HG03442 (cell line): ENCODE measurements around the gene CLEC16A.
"Not testable (repeated sequence)": the region's sequence is repeated elsewhere in the genome, so short reads cannot be mapped to it uniquely, and the experiment has no call there.

Source experiments
- ATAC-seq: cut with Tn5 transposase; IDR thresholded peaks from one replicate; pipeline ENCODE4 v1.9.1; 2021; ENCODE audit warnings: mild to moderate bottlenecking, moderate library complexity; ENCODE audit not compliant: unreplicated experiment

Gene CLEC16A

DNA sequence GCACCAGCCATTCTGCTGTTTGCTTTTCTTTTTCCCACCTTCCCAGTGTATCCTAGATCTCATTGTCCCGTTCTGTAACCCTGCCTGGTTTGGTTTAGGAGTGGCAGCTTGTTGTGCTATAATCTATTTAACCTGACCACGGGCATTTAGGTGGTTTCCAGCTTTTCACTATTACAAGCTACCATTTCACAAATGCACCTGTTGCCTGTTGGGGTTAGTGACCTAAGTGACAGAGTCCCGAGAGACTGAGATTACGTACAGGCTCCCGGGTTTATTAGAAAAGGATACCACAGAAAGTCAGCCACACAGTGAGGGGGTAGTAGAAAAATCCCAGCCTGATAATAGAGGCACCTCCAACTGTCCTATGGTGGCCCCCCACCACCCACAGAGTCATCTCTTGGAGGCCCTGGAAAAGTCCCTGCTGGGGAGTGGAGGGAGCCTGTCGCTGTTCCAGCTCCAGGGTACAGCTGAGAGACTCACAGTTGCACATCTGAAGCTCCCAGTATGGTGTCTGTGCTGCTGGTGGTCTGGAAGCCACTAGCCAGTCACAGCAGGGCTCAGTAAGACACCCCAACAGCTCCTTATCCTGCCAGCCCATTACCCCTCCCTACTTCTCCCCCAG, 21.2 kb downstream of the CLEC16A start:
- ATAC-seq = peak; percentile 58

DNA sequence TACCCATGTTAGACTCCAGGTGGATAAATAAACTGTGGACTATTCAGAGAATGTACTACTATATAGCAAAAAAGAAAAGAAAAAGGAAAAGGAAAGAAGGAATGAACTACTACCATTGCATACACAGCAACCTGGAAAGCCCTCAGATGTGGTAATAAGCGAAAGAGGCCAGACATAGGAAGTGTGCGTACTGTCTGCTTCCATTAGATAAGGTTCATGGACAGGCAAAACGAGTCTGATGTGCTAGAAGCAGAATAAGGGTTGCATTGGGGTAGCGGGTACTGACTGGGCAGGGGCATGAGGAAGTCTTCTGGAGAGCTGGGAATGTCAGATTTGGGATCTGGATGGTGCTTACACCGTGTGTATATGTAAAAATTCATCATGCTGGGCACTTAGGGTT, 21.8 kb downstream of the CLEC16A start:
- no peak for ATAC-seq

GRCh38 chr16:10966559-10966958, 22.2 kb downstream of the CLEC16A start:
- not testable (repeated sequence) for ATAC-seq

- ATAC-seq = no peak
Observed at GRCh38 chr16:10967986-10968385, 23.6 kb downstream of the CLEC16A start.

DNA sequence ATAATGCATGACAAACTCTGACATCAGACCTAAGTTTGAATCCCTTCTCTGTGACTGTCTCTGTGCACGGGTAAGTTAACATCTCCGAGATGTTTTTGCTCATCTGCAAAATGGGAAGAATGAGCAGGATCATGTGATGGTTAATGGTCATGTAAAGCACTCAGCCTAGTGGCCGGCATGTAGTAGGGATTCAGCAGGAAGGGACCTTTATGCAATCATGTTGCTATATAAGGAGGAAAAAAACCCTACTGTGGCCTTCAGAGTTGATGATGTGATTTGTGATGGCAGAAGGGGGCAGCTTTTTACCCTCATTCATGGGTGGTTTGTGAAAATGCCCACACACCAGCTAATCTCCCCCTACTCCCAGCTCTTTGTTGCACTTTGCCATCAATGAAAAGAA, 24.1 kb downstream of the CLEC16A start:
- no peak for ATAC-seq

DNA sequence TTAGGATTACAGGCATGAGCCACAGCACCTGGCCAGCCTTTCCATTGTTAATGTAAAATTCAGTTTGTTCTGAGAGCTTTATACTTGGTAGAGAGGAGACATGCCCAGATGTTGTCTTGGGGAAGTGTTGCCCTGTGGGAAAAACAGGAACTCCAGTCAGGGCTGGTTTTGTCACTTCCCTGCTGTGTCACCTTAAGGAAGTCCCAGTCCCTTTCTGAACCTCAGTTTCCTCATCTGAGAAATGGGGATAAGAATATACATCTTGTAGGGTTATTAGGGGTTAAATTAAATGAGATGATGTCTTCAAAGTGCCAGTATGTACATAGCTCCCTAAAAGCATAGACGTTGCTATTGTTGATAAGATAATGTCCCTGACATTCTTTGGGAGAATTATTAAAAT, 25.3 kb downstream of the CLEC16A start:
- ATAC-seq = no peak

GRCh38 chr16:10970065-10970464, 25.7 kb downstream of the CLEC16A start:
- ATAC-seq = no peak

DNA sequence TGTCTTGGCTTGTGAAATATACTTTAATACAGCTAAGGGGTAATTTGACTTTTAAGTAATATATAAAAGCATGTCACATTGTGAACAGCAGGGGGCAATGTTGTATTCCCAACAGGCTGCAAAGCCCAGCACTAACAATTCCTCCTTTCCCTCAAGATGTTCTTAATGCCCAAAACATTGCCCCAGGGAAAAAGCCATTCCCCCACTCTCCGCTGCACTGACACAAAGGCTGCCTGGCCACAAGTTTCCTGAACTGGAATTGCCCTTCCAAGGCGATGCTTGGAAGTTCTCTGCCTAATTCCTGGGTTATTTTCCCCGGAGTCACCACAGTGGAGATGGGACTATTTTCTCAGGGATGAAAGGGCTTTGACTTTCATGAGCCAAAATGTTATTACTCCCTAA, 27.2 kb downstream of the CLEC16A start:
- no peak for ATAC-seq

- no peak for ATAC-seq
Observed at GRCh38 chr16:10972108-10972818, 27.9 kb downstream of the CLEC16A start.

DNA sequence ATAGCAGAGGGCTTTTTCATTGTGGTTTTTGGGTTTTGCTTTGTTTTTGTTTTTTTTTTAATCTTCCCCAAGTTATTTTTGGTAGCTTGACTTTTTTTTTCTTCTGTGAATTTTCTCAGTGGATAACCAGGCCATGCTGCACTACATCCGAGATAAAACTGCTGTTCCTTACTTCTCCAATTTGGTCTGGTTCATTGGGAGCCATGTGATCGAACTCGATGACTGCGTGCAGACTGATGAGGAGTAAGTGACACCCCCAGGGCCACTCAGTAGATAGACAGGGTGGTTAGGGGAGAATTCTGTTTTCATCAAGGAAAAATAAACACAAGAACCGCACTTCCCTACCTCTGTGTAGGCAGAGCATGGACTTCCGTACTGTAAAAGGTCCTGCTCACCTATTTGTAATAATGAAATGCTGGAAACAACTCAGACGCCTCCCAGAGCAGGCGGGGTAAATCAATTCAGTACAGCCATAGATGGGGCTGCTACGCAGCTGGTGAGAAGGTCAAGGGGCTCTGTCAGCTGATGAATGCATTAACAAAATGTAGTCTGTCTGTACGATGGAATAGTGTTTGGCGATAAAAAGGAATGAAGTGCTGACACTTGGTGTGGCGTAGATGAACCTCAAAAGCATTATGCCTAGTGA, 28.6 kb downstream of the CLEC16A start:
- no peak for ATAC-seq

DNA sequence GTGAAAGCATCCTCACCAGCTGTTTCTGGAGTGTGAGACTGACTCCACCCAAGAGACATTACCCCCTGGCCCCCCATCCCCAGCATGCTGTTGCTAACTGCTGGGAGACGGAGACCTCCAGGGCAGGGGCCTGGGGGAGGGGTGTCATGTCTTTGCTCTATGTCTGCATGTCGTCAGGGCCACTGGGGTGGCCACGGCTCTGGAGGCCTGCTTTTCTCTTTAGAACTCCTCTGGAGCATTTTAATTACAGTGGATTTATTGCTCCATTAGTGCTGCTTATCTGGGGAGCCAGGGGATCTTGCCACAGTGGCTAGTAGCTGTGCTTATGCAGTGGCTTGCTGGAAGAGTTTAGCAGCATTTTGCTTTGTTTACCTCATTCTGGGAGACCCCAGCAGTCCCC, 32.3 kb downstream of the CLEC16A start:
- ATAC-seq = no peak

GRCh38 chr16:10978124-10978523, 33.8 kb downstream of the CLEC16A start:
- no peak for ATAC-seq

GRCh38 chr16:10978871-10979446, 34.6 kb downstream of the CLEC16A start:
- ATAC-seq = no peak

DNA sequence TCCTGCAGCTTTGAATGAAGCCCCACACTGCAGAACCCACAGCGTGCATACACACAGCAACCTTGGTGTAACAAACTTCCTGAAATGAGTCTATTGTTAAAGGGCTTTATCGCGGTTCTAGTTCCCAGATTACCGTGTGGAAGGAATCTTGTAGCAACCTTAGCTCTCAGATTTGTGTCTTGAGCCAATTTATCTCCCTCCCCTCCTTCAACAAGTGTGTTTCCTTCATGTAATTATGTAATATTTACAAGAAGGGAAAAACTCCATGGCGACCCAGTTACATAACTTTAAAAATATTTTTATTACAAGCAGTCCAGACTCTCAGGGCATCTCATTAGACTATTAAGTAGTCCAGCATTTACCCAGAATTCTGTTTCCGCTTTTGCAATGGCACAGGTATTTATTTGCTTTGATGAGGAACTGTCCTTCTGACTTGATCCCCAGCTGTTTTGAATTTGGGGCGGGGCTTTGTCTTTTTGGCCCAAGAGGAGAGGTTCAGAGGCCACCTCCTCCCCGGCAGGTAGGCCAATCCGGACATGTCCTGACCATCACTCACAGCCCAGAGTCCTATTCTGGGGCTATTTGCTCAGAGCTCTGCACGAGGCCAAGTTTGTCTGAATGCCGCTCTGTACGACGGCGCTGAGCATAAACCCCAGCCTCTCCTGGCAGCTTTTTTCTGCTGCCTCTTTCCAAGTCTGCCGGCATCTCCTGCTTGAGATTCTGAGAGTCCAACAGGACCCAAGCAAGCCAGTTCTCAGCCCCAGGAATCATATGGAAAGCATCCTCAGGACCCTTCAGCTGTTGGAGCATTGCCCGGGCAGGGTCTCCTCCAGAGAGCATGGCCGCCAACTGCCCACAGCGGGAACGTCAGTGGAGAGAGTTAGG, 35.6 kb downstream of the CLEC16A start:
- ATAC-seq = no peak

- no peak for ATAC-seq
Observed at GRCh38 chr16:10980813-10981212, 36.4 kb downstream of the CLEC16A start.

GRCh38 chr16:10981697-10982216, 37.4 kb downstream of the CLEC16A start:
- peak; percentile 81 for ATAC-seq

- ATAC-seq = peak; percentile 35
Observed at GRCh38 chr16:10982465-10983150, 38.2 kb downstream of the CLEC16A start.

- ATAC-seq = no peak
Observed at GRCh38 chr16:10983159-10983558, 38.8 kb downstream of the CLEC16A start.

DNA sequence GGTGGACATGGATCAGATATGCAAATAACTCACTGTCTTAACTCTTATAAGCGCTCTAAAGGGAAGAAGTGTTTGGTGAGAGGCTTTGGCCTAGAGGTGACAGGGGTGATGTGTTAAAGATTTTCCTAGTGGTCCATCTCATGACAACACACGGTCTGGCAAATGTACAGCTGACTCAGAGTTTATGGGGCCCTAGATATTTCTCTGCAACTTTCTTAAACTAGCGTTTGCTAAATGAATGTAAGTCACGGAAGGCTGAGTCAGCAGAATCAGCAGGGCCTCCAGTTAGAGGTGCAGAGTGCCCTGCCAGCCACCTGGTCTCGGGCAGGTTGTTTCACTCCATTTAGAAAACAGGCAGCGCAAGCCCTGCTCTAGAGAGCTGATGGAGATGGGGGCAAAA, 40.1 kb downstream of the CLEC16A start:
- ATAC-seq = no peak
